Fibroblast of pulmonary artery (primary cell): Measurements from ENCODE around the gene CFD.
A peak's percentile ranks its signal among the peaks of the same experiment; 100 is the strongest.

ENCODE experiments used
- DNase-seq: peaks from one replicate; pipeline ENCODE4 v3.0.0-alpha.2; 2010; ENCODE audit warnings: low read depth
- H3K4me3 ChIP-seq: replicated peaks from 2 replicates; pipeline ENCODE4 v1.5.1; 2011; ENCODE audit warnings: low read depth, mild to moderate bottlenecking, control low read depth, low read length, moderate library complexity
- TF ChIP-seq, protein P1 (sequence below): IDR thresholded peaks from 2 replicates; pipeline ENCODE4 v1.5.1; 2011; ENCODE audit warnings: mild to moderate bottlenecking, control low read depth, low read length, inconsistent platforms; ENCODE audit errors: missing control alignments

CFD gene

DNA sequence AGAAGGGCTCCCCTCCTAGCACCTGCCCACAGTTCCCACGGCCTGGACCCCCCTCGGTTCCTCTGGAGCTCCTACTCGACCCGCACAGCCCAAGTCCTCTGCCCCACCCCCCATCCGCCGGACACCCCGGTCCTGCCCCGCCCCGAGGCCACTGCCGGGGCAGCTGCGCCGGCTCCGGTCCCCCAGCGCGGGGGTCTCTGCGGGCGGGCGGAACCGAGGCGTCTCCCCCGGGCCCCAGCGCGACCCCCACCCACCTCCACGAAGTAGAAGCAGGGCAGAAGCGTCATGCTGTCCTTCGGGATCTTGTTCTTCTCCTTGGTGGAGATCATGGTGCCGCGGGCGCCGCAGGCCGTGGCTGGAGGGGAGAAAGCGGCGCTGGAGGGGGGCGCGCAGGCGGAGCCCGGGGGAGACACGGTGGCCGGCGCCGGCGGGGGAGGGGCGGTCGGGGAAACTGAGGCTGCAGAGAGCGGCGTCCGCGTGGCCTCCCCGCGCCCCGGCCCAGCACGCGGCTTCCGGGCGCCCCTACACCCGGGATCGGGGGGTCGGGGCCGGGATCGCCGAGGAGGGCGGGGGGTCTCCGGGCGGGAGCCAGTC, 38.1 kb upstream of the CFD start:
- H3K4me3 ChIP-seq, result peak overlapping the region; percentile 24
- no peak for DNase-seq
- TF ChIP-seq, protein P1, sequence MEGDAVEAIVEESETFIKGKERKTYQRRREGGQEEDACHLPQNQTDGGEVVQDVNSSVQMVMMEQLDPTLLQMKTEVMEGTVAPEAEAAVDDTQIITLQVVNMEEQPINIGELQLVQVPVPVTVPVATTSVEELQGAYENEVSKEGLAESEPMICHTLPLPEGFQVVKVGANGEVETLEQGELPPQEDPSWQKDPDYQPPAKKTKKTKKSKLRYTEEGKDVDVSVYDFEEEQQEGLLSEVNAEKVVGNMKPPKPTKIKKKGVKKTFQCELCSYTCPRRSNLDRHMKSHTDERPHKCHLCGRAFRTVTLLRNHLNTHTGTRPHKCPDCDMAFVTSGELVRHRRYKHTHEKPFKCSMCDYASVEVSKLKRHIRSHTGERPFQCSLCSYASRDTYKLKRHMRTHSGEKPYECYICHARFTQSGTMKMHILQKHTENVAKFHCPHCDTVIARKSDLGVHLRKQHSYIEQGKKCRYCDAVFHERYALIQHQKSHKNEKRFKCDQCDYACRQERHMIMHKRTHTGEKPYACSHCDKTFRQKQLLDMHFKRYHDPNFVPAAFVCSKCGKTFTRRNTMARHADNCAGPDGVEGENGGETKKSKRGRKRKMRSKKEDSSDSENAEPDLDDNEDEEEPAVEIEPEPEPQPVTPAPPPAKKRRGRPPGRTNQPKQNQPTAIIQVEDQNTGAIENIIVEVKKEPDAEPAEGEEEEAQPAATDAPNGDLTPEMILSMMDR, result no peak

DNA sequence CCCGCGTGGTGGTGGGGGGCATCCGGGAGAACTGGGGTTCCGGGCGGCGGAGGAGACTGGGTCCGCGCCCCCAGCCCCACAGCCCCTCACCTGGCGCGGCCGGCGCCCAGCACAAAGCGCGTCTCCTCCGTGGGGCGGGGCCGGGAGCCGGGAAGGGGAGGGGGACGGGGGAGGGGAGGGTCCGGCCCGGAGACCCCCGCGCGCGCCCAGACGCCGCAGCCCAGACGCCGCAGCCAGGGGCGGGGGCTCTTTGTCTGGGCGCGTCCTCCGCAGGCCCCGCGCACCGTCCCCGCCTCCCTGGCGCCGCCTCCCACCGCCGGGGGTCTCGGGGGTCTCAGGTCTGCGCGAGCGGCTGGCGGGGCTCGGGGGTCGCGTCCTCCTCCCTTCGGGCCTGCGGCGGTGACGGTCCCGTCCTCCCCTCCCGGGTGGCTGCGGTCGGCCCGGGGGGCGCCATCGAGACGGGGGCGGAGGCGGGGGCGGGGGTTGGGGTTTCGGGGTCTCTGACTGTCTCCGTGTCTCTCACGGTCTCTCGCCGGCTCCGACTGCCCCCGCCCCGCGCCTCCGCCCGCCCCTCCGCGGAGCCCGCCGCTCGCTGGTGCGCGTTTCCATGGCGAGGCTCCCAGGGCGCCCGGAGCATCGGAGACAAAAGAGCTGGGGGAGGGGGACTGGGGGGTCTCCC, 37.5 kb upstream of the CFD start, which contains the start of gene PLPPR3:
PLPPR3 (minus strand) TSS at position 131 of the 679 bp plus-strand sequence. CDS start 396 bp downstream, outside the sequence.
- H3K4me3 ChIP-seq, result peak within 1 kb of the TSS; percentile 24
- TF ChIP-seq, protein P1, result no peak
- DNase-seq, result no peak

DNA sequence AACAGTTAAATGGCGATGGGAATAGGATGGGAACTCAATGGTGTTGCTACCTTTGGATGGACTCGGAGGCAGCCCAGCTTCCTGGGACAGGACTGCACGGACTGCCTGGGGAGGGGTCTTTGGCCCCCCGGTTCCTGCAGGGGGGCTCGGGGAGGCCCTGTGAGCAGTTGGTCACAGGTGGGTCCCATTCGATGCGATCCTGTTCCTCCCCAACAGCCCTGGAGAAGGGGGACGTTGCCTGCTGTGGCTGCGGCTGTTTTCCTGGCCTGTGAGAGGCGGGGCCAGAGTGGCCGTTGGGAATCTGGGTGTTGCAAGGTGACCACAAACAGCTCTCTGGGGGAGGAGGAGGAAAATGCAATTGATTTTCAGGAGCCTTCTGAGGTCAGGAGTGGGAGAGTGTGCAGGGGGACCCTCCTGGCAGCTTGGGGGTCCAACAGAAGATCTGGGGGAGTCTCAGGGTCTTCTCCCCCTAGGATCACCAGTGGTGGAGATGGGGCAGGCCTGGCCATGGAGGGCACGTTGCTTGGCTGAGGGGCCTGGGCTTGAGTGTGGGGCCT, 35.8 kb upstream of the CFD start:
- H3K4me3 ChIP-seq, result no peak overlapping the region

DNA sequence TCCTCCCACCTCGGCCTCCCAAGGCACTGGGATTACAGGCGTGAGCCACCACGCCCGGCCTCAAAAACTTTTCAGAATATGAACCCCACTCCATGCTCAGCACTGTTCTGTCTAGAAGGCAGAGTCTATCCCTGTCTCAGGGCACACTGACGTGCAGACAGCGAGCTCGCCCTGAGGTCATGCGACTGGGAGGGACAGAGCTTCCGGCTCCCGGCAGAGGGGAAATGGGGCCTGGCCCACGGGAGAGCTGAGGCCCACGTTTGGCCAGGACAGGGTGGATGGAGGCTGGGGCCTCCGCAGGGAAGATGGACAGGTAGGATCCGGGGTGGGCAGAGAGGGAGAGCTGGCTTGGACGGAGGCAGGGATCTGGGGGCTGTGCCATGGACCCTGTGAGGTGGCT, 34.6 kb upstream of the CFD start:
- H3K4me3 ChIP-seq, result no peak overlapping the region
- no peak for DNase-seq
- TF ChIP-seq, protein P1, result no peak

More for the DNA sequence above, 35.8 kb upstream of the CFD start:
- no peak for DNase-seq
- TF ChIP-seq, protein P1, result no peak

DNA sequence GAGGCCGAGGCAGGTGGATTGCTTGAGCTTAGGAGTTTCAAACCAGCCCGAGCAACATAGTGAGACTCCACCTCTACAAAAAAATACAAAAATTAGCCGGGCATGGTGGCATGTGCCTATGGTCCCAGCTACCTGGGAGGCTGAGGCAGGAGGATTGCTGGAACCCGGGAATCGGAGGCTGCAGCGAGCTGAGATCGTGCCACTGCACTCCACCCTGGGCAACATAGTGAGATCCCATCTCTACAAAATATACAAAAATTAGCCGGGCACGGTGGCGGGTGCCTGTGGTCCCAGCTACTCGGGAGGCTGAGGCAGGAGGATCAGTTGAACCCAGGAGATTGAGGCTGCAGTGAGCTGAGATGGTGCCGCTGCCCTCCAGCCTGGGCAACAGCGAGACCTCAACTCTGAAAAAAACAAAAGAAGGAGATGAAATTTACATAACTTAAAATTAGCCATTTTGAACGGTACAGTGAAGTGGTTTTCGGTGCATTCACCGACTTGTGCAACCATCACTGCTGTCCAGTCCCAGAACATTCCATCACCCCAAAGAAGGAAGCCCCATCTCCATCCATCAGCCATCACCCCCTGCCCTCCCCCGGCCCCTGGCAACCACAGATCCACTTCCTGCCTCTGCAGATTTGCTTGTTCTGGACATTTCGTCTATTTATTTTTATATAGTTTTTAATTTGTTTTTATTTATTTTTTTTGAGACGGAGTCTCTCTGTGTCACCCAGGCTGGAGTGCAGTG, 33.4 kb upstream of the CFD start:
- DNase-seq, result no peak
- H3K4me3 ChIP-seq, result no peak overlapping the region
- TF ChIP-seq, protein P1, result no peak

DNA sequence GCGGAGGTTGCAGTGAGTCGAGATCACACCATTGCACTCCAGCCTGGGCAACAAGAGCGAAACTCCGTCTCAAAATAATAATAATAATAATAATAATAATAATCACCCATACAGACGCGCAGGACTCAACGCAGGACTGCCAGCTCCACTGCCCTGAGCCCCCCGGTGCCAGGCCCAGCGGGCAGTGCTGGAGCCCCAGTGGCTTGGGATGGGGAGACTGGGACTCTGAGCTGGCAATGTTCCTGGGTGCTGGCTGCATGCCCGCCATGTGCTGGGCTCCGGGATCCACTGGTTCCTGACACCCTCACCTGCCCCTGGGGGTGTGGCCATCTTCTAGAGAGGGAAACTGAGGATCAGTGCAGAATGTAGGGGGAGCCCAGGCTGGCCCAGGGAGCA, 32.2 kb upstream of the CFD start:
- TF ChIP-seq, protein P1, result no peak
- no peak overlapping the region for H3K4me3 ChIP-seq
- no peak for DNase-seq
